ENCODE results near the gene HMGN4.

DNA sequence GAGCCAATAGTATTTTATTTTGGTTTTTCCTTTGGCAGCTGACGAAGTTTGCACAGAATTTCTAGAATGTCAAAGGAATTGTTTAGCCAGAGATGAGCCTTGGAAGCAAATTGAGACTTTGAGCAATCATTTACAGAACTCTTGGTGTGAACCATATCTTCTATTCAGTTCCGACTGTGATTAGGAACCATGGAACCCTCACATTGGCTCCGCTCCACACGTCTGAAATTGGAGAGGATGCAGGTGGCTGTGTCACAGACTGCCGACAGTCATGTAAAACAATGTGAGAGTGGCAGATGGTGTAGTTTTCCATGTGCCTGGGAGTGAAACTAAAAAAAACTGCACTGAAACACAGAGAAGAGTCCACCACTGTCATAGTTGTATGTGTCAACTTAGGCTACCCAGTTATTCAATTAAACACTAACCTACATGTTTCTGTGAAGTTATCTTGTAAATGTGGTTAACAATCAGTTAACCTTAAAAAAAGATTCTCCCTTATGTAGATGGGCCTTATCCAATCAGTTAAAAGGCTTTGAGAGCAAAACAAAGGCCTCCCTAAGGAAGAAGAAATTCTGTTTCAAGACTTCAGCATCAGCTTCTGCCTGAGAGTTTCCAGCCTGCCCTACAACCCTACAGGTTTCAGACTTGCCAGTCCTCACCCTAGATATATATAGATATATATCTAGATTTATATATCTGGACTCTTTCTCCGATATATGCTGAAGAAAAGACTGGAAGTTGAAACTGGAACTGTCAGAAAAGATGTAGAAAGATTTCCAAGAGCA, 3.3 kb upstream of the HMGN4 start:
- TF ChIP-seq, protein P1, sequence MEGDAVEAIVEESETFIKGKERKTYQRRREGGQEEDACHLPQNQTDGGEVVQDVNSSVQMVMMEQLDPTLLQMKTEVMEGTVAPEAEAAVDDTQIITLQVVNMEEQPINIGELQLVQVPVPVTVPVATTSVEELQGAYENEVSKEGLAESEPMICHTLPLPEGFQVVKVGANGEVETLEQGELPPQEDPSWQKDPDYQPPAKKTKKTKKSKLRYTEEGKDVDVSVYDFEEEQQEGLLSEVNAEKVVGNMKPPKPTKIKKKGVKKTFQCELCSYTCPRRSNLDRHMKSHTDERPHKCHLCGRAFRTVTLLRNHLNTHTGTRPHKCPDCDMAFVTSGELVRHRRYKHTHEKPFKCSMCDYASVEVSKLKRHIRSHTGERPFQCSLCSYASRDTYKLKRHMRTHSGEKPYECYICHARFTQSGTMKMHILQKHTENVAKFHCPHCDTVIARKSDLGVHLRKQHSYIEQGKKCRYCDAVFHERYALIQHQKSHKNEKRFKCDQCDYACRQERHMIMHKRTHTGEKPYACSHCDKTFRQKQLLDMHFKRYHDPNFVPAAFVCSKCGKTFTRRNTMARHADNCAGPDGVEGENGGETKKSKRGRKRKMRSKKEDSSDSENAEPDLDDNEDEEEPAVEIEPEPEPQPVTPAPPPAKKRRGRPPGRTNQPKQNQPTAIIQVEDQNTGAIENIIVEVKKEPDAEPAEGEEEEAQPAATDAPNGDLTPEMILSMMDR (IDR thresholded peaks at IDR 0.05 in 4 of 5, conservative IDR thresholded peaks at IDR 0.05 in 1 of 5) = no peak
- TF ChIP-seq POLR2A (IDR thresholded peaks at IDR 0.05) = no peak

All from gastrocnemius medialis (tissue), 4 donors.